ENCODE measurements around the gene TC2N.

GRCh38 chr14:91896419-91896818 lies 29.1 kb upstream of the TC2N start:
- no peak for TF ChIP-seq CTCF (conservative IDR thresholded peaks at IDR 0.05)
- TF ChIP-seq EZH2 (IDR thresholded peaks at IDR 0.05; ENCODE audit: low read depth), result no peak
